H9 (cell line): ENCODE measurements around the gene GJA9. TPM values are rescaled to one million over a fixed set of nuclear protein-coding genes. Genes with fewer than 3 reads are reported as not detected.

ENCODE experiments used
- DNase-seq: peaks from one replicate; pipeline ENCODE4 v3.0.0-alpha.2; 2017
- H2AFZ ChIP-seq: one replicate; pipeline ENCODE4 v1.6.1; 2013; ENCODE audit warnings: mild to moderate bottlenecking, low read length, control low read depth, moderate library complexity
- H2AK5ac ChIP-seq: 2 replicates; pipeline ENCODE4 v1.6.1; 2013; ENCODE audit warnings: low read length, control low read depth, mixed read lengths; ENCODE audit not compliant: insufficient read length
- H2BK120ac ChIP-seq: one replicate; pipeline ENCODE4 v1.6.1; 2013; ENCODE audit warnings: low read depth, mild to moderate bottlenecking, low read length, control low read depth, inconsistent platforms; ENCODE audit not compliant: poor library complexity, severe bottlenecking
- H2BK12ac ChIP-seq: 2 replicates; pipeline ENCODE4 v1.6.1; 2013; ENCODE audit warnings: low read length, control low read depth, mixed read lengths, low read depth; ENCODE audit not compliant: insufficient read length
- H2BK15ac ChIP-seq: 2 replicates; pipeline ENCODE4 v1.6.1; 2013; ENCODE audit warnings: low read depth, low read length, control low read depth
- H2BK20ac ChIP-seq: one replicate; pipeline ENCODE4 v1.6.1; 2013; ENCODE audit warnings: low read depth, mild to moderate bottlenecking, low read length, control low read depth, inconsistent platforms; ENCODE audit not compliant: poor library complexity, severe bottlenecking
- H2BK5ac ChIP-seq: 2 replicates; pipeline ENCODE4 v1.6.1; 2013; ENCODE audit warnings: low read length, control low read depth, mixed read lengths; ENCODE audit not compliant: insufficient read length
- H3K14ac ChIP-seq: 2 replicates; pipeline ENCODE4 v1.6.1; 2013; ENCODE audit warnings: low read length, control low read depth; ENCODE audit not compliant: insufficient read depth
- H3K18ac ChIP-seq: 2 replicates; pipeline ENCODE4 v1.6.1; 2013; ENCODE audit warnings: low read depth, mild to moderate bottlenecking, mixed read lengths, low read length, control low read depth; ENCODE audit not compliant: insufficient read length
- H3K23ac ChIP-seq: 2 replicates; pipeline ENCODE4 v1.6.1; 2013; ENCODE audit warnings: low read length, control low read depth, mixed read lengths, low read depth; ENCODE audit not compliant: insufficient read length
- H3K23me2 ChIP-seq: 2 replicates; pipeline ENCODE4 v1.6.1; 2013; ENCODE audit warnings: low read depth, mild to moderate bottlenecking, mixed read lengths, low read length, control low read depth; ENCODE audit not compliant: insufficient read length, poor library complexity, severe bottlenecking
- H3K27ac ChIP-seq: 2 replicates; pipeline ENCODE4 v1.5.1; 2013; ENCODE audit warnings: low read length, control low read depth, mixed read lengths, low read depth; ENCODE audit not compliant: insufficient read length
- H3K27me3 ChIP-seq: 2 replicates; pipeline ENCODE4 v1.6.1; 2013; ENCODE audit warnings: low read length, control low read depth, inconsistent platforms; ENCODE audit not compliant: insufficient read depth
- H3K4ac ChIP-seq: 2 replicates; pipeline ENCODE4 v1.6.1; 2013; ENCODE audit warnings: low read depth, mild to moderate bottlenecking, control low read depth, inconsistent platforms, low read length, moderate library complexity
- H3K4me1 ChIP-seq: 2 replicates; pipeline ENCODE4 v1.6.1; 2013; ENCODE audit warnings: low read length, control low read depth, inconsistent platforms; ENCODE audit not compliant: insufficient read depth
- H3K4me2 ChIP-seq: 2 replicates; pipeline ENCODE4 v1.6.1; 2013; ENCODE audit warnings: low read length, control low read depth, mixed read lengths; ENCODE audit not compliant: insufficient read length, insufficient read depth
- H3K56ac ChIP-seq: 2 replicates; pipeline ENCODE4 v1.6.1; 2013; ENCODE audit warnings: low read depth, mild to moderate bottlenecking, mixed read lengths, low read length, control low read depth; ENCODE audit not compliant: insufficient read length
- H3K79me1 ChIP-seq: 2 replicates; pipeline ENCODE4 v1.6.1; 2013; ENCODE audit warnings: low read depth, mild to moderate bottlenecking, moderate library complexity, low read length, control low read depth, inconsistent platforms; ENCODE audit not compliant: insufficient read depth, poor library complexity, severe bottlenecking
- H3K79me2 ChIP-seq: 2 replicates; pipeline ENCODE4 v1.6.1; 2013; ENCODE audit warnings: low read length, control low read depth, inconsistent platforms; ENCODE audit not compliant: insufficient read depth
- H3K9ac ChIP-seq: 2 replicates; pipeline ENCODE4 v1.6.1; 2013; ENCODE audit warnings: low read length, control low read depth, mixed read lengths; ENCODE audit not compliant: insufficient read length; ENCODE audit errors: extremely low read depth
- H3K9me3 ChIP-seq: one replicate; pipeline ENCODE4 v1.6.1; 2013; ENCODE audit warnings: low read depth, low read length, inconsistent platforms; ENCODE audit not compliant: control insufficient read depth
- H3T11ph ChIP-seq: one replicate; pipeline ENCODE4 v1.6.1; 2013; ENCODE audit warnings: mild to moderate bottlenecking, low read length, control low read depth, inconsistent platforms
- H4K20me1 ChIP-seq: one replicate; pipeline ENCODE4 v1.6.1; 2013; ENCODE audit not compliant: control insufficient read depth, insufficient read length, insufficient read depth
- H4K5ac ChIP-seq: 2 replicates; pipeline ENCODE4 v1.6.1; 2013; ENCODE audit warnings: low read depth, mild to moderate bottlenecking, mixed read lengths, low read length, control low read depth; ENCODE audit not compliant: insufficient read length
- H4K8ac ChIP-seq: replicated peaks from 2 replicates; pipeline ENCODE4 v1.6.1; 2013; ENCODE audit warnings: low read length, control low read depth, mixed read lengths, low read depth; ENCODE audit not compliant: insufficient read length
- H4K91ac ChIP-seq: 2 replicates; pipeline ENCODE4 v1.6.1; 2013; ENCODE audit warnings: low read depth, mild to moderate bottlenecking, moderate library complexity, mixed read lengths, low read length, control low read depth; ENCODE audit not compliant: insufficient read length
- H3K27ac Mint-ChIP-seq, 3 experiments: 2 replicates in 2 of 3; 3 replicates in 1 of 3; pipeline ENCODE4 v1.8.0; 2020 to 2021; ENCODE audit warnings: mixed read lengths in 3 of 3, mild to moderate bottlenecking in 1 of 3, moderate library complexity in 1 of 3
- H3K27me3 Mint-ChIP-seq: 2 replicates; pipeline ENCODE4 v1.8.0; 2021; ENCODE audit warnings: low read depth, mild to moderate bottlenecking, moderate library complexity, mixed read lengths
- H3K36me3 Mint-ChIP-seq, 3 experiments: 2 replicates in 2 of 3; 3 replicates in 1 of 3; pipeline ENCODE4 v1.8.0; 2020 to 2021; ENCODE audit warnings: low read depth in 3 of 3, mixed read lengths in 3 of 3; ENCODE audit not compliant: insufficient read depth in 1 of 3
- H3K4me1 Mint-ChIP-seq, 2 experiments: 2 replicates each; pipeline ENCODE4 v1.8.0; 2020; ENCODE audit warnings: mixed read lengths in 2 of 2
- H3K4me3 Mint-ChIP-seq, 2 experiments: 2 replicates in 1 of 2; 3 replicates in 1 of 2; pipeline ENCODE4 v1.8.0; 2020 to 2021; ENCODE audit warnings: mild to moderate bottlenecking in 2 of 2, mixed read lengths in 2 of 2, moderate library complexity in 1 of 2
- H3K9me3 Mint-ChIP-seq, 2 experiments: 2 replicates in 1 of 2; 3 replicates in 1 of 2; pipeline ENCODE4 v1.8.0; 2020; ENCODE audit warnings: mild to moderate bottlenecking in 2 of 2, mixed read lengths in 2 of 2, moderate library complexity in 1 of 2
- WGBS: extraction: QIAGEN DNeasy Blood & Tissue Kit; methylation state at CpG from one replicate; pipeline ENCODE4 v1.1.7; 2013; ENCODE audit warnings: missing lambda C conversion rate, low lambda C conversion rate, mixed read lengths; ENCODE audit not compliant: insufficient read length; ENCODE audit errors: extremely low coverage; 5-methylcytosine and 5-hydroxymethylcytosine counted together
- total RNA-seq: library from RNA; stranded (reverse); gene quantifications from 2 replicates; pipeline ENCODE4 v1.2.1, GENCODE V29; 2021
- TF ChIP-seq, protein P1 (sequence below): fragments of 200-600 bp; sonication (generic); conservative IDR thresholded peaks from 3 replicates; pipeline ENCODE4 v1.8.0; 2021; ENCODE audit warnings: antibody characterized with exemption, mild to moderate bottlenecking

The GJA9 gene
- total RNA-seq, 1 experiment from 2014 or later, result not detected

DNA sequence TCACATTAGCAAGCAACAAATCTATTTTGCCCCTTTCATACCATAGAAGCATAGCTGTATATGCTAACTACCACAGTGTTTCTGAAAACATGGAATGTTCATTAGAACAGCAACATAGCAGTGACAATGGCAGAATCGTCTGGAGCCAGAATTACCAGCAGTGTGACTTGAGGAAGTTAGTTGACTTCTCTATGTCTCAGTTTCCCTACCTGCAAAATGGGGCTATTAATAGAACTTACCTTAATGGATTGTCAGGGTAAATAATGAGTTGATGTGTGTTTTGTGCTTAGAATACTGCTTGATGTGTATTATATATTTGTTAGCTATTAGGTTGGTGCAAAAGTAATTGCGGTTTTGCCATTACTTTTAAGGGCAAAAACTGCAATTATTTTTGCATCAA is 14.8 kb upstream of the GJA9 start:
- H4K20me1 ChIP-seq, result no peaks in the 10 kb centered on the region
- no peak overlapping the region for H3K14ac ChIP-seq
- no peak overlapping the region for H3K9ac ChIP-seq
- H3K4me3 Mint-ChIP-seq, result no peak overlapping the region
- no peak overlapping the region for H4K8ac ChIP-seq
- H2BK20ac ChIP-seq, result no peak overlapping the region
- no peak overlapping the region for H2BK15ac ChIP-seq
- H3K18ac ChIP-seq, result no peak overlapping the region
- H2BK12ac ChIP-seq, result no peak overlapping the region
- no peak overlapping the region for H2AK5ac ChIP-seq
- no peak overlapping the region for H3T11ph ChIP-seq
- H3K4me1 Mint-ChIP-seq, result peaks cover 5 to 6% of the 10 kb centered on the region in 2 experiments
- no peaks in the 10 kb centered on the region for H3K4me1 ChIP-seq
- no peak overlapping the region for H4K91ac ChIP-seq
- no peak overlapping the region for H3K27ac Mint-ChIP-seq
- no peaks in the 10 kb centered on the region for H3K9me3 Mint-ChIP-seq
- no peak overlapping the region for H4K5ac ChIP-seq
- no peaks in the 10 kb centered on the region for H3K27me3 Mint-ChIP-seq
- H3K56ac ChIP-seq, result no peak overlapping the region
- no peaks in the 10 kb centered on the region for H3K79me2 ChIP-seq
- H3K36me3 Mint-ChIP-seq, result no peaks in the 10 kb centered on the region
- H3K23me2 ChIP-seq, result no peaks in the 10 kb centered on the region
- no peak overlapping the region for H2BK5ac ChIP-seq
- WGBS, result no CpG with 5 or more reads among the region's 2 CpGs
- TF ChIP-seq, protein P1, sequence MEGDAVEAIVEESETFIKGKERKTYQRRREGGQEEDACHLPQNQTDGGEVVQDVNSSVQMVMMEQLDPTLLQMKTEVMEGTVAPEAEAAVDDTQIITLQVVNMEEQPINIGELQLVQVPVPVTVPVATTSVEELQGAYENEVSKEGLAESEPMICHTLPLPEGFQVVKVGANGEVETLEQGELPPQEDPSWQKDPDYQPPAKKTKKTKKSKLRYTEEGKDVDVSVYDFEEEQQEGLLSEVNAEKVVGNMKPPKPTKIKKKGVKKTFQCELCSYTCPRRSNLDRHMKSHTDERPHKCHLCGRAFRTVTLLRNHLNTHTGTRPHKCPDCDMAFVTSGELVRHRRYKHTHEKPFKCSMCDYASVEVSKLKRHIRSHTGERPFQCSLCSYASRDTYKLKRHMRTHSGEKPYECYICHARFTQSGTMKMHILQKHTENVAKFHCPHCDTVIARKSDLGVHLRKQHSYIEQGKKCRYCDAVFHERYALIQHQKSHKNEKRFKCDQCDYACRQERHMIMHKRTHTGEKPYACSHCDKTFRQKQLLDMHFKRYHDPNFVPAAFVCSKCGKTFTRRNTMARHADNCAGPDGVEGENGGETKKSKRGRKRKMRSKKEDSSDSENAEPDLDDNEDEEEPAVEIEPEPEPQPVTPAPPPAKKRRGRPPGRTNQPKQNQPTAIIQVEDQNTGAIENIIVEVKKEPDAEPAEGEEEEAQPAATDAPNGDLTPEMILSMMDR, result no peak
- no peak overlapping the region for H2AFZ ChIP-seq
- DNase-seq, result no peak
- no peak overlapping the region for H3K4ac ChIP-seq
- no peaks in the 10 kb centered on the region for H3K79me1 ChIP-seq
- no peaks in the 10 kb centered on the region for H3K27me3 ChIP-seq
- H3K9me3 ChIP-seq, result no peaks in the 10 kb centered on the region
- no peak overlapping the region for H2BK120ac ChIP-seq
- no peak overlapping the region for H3K4me2 ChIP-seq
- no peak overlapping the region for H3K27ac ChIP-seq
- H3K23ac ChIP-seq, result no peak overlapping the region
